GM21390 (cell line): ENCODE measurements around the gene NSUN7.

Source experiments
- ATAC-seq: cut with Tn5 transposase; IDR thresholded peaks from one replicate; pipeline ENCODE4 v1.9.1; 2021; ENCODE audit not compliant: unreplicated experiment

NSUN7 gene

GRCh38 chr4:40843696-40844095 is 93.9 kb downstream of the NSUN7 start:
- ATAC-seq: peak; percentile 54

- ATAC-seq: no peak
These were observed 94.5 kb downstream of the NSUN7 start for GRCh38 chr4:40844261-40844660.

- no peak for ATAC-seq
These were observed 95.5 kb downstream of the NSUN7 start for GRCh38 chr4:40845154-40845835.

DNA sequence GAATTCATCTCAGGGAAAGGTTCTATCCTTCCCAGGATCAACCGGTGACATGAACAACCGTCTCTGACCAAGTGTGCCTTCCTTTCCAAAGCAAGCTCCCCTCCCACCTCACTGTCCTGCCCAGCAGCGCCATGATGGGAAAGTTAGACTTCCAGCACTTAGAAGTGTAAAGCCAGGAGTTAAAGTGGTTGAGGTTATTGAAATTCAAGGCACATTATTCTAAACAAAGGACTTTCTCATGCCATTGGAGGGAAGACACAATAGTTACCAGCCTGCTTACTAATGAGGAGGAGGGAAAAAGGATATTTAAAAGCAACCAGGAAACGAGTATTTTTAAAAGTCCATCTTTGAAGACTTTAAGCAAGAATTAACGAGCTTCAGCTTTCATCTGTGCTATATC is 96.8 kb downstream of the NSUN7 start:
- ATAC-seq: no peak

DNA sequence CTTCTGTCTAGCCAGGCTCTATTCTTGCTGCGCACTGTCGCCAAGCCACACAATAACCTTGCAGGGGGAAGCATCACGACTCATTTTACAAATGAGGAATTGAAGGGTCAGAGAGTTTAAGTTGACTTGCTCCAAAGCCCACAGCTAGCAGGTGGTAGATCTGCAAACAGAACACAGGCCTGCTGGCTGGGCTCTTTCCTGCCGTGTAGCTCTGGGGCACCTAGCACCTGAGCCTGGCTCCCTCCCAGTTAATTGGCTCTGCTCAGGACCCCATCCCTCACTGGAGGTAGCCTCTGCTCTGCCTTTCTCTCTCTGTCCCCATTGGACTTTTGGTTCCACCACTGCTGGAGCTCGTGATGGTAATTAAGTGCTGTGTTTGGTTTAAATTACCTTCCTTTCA is 98.5 kb downstream of the NSUN7 start:
- no peak for ATAC-seq

DNA sequence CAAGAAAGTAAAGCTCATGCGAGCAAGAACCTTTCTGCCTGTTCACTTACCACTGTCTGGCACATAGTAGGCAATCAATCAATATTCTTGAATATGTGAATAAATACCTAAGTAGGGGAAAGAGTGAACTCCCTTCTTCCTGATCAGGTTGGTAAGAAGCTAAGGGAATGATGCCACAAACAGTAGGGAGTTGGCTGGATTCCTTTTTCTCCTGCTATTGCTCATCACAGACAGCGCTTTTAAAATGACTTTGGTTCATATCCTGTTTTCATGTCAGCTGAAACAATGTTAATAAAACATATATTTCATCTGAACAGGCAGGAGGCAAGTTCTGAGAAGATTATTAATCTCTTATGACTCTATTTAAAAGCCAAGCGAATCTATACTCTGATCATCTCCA is 99.2 kb downstream of the NSUN7 start:
- no peak for ATAC-seq

- no peak for ATAC-seq
These were observed 100.7 kb downstream of the NSUN7 start for GRCh38 chr4:40850496-40850895.

DNA sequence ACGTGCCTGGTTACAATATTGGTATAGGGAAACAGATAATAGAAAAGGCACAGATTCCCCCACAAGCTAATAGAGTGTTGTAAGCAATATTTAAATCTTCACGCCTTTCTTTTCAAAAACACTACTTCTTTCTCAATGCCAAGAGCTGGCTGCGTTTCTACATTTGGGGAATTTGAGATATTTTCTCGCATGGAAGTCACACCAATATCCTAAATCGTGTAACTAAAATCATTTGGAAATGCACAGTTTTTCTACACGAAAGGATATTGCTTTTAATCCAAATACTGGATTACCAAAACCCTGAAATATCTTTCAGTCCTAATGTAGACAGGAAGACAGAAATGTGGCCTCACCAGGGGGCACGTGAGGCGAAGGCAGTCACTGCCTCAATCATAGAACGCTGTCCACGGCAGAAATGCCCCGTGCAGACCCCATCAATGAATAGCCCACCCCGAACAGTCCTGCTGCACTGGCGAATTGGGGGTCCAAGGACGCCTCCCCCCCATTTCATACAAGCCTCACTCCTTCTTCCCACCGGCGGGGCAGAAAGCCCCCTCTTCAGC is 106.6 kb downstream of the NSUN7 start:
- no peak for ATAC-seq

DNA sequence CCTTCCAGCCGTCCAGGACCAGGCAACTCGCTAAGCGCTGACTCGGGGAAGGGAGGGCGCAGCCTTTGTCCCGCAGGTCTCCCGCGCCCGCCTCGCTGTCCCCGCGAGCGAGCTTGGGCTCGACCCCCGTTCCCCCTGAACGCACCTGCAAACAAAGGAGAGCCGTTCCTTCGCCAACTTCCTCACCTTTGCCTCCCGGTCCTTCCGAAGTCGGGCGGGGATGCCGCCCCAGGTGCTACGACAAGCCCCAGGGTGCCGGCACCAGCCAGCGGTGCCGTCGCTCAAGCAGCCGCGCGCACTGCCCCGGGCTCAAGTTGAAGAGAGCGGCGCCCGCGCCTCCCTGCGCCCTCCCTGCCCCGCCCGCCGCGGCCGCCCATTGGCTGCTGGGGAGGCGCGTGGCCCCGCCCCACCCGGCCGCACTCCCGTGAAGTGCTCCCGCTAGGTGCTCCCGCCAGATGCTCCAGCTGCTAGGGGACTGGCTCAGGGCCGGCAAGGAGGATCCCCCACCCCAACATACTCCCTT is 107.1 kb downstream of the NSUN7 start:
- peak; percentile 96 for ATAC-seq

DNA sequence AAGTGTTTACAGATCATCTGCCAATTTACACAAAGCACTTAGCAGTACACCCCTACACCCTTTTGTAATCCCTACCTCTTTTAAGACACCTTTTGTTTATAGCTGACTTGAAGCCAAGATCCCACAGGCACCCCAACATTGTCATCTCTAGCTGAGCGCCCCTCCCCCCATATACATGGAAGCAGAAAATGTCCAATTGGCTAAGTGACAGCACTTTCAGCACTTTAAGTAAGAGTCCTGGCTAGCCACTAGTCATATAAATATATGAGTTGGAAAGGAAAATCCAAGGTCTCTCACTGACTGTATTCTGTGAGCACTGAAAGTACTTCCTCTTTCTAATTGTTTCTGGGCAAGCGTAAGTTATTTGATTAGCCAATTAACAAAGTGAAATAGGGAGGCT is 108.2 kb downstream of the NSUN7 start:
- no peak for ATAC-seq

- no peak for ATAC-seq
These were observed 109.2 kb downstream of the NSUN7 start for GRCh38 chr4:40858962-40859361.
